ENCODE measurements around the gene GPC6. TPM values are rescaled to one million over a fixed set of nuclear protein-coding genes. Genes with fewer than 3 reads are reported as not detected.

GPC6 gene
- total and polyA plus RNA-seq, 9 of the 15 experiments (the other 6 are each of a cell fraction or from before 2014, with no cell fraction given): under 0.01 to 0.20 (median 0.01) TPM; not detected in 4

GRCh38 chr13:94319501-94319900 is 1092.9 kb downstream of the GPC6 start:
- intact Hi-C loops (cut with micrococcal nuclease) (no loop called here), in situ Hi-C loops (cut with MboI) (no loop called here)
- no peaks in the 10 kb centered on the region for H3K79me2 ChIP-seq (ENCODE audit: control insufficient read depth, insufficient read depth, low read length)
- FAIRE-seq (no peak), DNase-seq (ENCODE audit: extremely low read depth in 1 of 4, low spot score in 3 of 4) (no peak), ATAC-seq (no peak)
- no peaks in the 10 kb centered on the region for H3K27me3 ChIP-seq (ENCODE audit: control insufficient read depth in 2 of 2, insufficient read depth in 2 of 2, low read length in 2 of 2)
- no peak overlapping the region for H2AFZ ChIP-seq (ENCODE audit: low read depth, low read length)
- H3K4me2 ChIP-seq (ENCODE audit: insufficient read depth, low read length): no peak overlapping the region
- POLR2A ChIA-PET: no interaction called here
- no TSS peak for BruUV-seq (replicated peaks)
- H4K20me1 ChIP-seq (replicated peaks; ENCODE audit: control insufficient read depth, insufficient read depth, low read length): no peaks in the 10 kb centered on the region
- 0% methylated on average over 2 of the region's 2 CpGs for WGBS (ENCODE audit: insufficient coverage, low coverage, missing lambda C conversion rate)
- no peak overlapping the region for H3K27ac ChIP-seq (ENCODE audit: extremely low read depth, low read depth, low read length)
- TF ChIP-seq HDAC1 (IDR thresholded peaks at IDR 0.05): no peak
- TF ChIP-seq RFX7 (CRISPR knock-in tag; IDR thresholded peaks at IDR 0.05): no peak
- TF ChIP-seq SRSF1 (IDR thresholded peaks at IDR 0.05; ENCODE audit: low read depth, low read length): no peak
- no peak for TF ChIP-seq C11orf30 (IDR thresholded peaks at IDR 0.05; ENCODE audit: low read depth)
- TF ChIP-seq RNF219 (CRISPR knock-in tag; IDR thresholded peaks at IDR 0.05): no peak
- no peak for TF ChIP-seq KDM1A (IDR thresholded peaks at IDR 0.05)
- TF ChIP-seq ZEB2 (IDR thresholded peaks at IDR 0.05): no peak
- TF ChIP-seq NFYB (IDR thresholded peaks at IDR 0.05; ENCODE audit: extremely low read depth, insufficient read length): no peak
- no peak for TF ChIP-seq ATF6 (CRISPR knock-in tag; IDR thresholded peaks at IDR 0.05)
- no peak for TF ChIP-seq HSF4 (CRISPR knock-in tag; IDR thresholded peaks at IDR 0.05; ENCODE audit: borderline replicate concordance)
- TF ChIP-seq CBX8 (IDR thresholded peaks at IDR 0.05; ENCODE audit: borderline replicate concordance, extremely low read depth, low read depth, low read length, poor library complexity, severe bottlenecking): no peak
- TF ChIP-seq PATZ1 (CRISPR knock-in tag; IDR thresholded peaks at IDR 0.05; ENCODE audit: borderline replicate concordance): no peak
- H3K36me3 ChIP-seq (ENCODE audit: control insufficient read depth, insufficient read depth, low read length): no peaks in the 10 kb centered on the region
- no peaks in the 10 kb centered on the region for H3K9me1 ChIP-seq (ENCODE audit: control insufficient read depth, insufficient read depth, low read length)
- H3K9me3 ChIP-seq (replicated peaks; ENCODE audit: control insufficient read depth, insufficient read depth, low read depth, low read length): no peaks in the 10 kb centered on the region
- H3K4me3 ChIP-seq: no peak overlapping the region
- H3K9ac ChIP-seq (ENCODE audit: insufficient read depth in 1 of 2, low read depth in 2 of 2, low read length in 2 of 2): no peak overlapping the region
- CTCF ChIA-PET (ENCODE audit: low intra/inter-chr PET ratio): no interaction called here
- no peaks in the 10 kb centered on the region for H3K4me1 ChIP-seq (replicated peaks in 1 of 2; ENCODE audit: control insufficient read depth in 2 of 2, insufficient read depth in 2 of 2, low read length in 2 of 2)
